GM19452 (cell line): ENCODE data around the gene PGLYRP1.

Experiments
- ATAC-seq: cut with Tn5 transposase; IDR thresholded peaks from one replicate; pipeline ENCODE4 v1.9.1; 2021; ENCODE audit not compliant: unreplicated experiment

PGLYRP1 gene

GRCh38 chr19:46006411-46006810, 16.4 kb downstream of the PGLYRP1 start:
- ATAC-seq, result no peak

- no peak for ATAC-seq
Measured at GRCh38 chr19:46002678-46003275, 20.1 kb downstream of the PGLYRP1 start.

GRCh38 chr19:46000491-46001246, 22.2 kb downstream of the PGLYRP1 start:
- no peak for ATAC-seq

- ATAC-seq, result no peak
Measured at GRCh38 chr19:45999653-46000121, 23.2 kb downstream of the PGLYRP1 start.

- ATAC-seq, result no peak
Measured at GRCh38 chr19:45998834-45999233, 24.0 kb downstream of the PGLYRP1 start.

GRCh38 chr19:45996933-45997332, 25.9 kb downstream of the PGLYRP1 start:
- no peak for ATAC-seq

GRCh38 chr19:45995715-45996385, 27.0 kb downstream of the PGLYRP1 start:
- ATAC-seq, result no peak

- ATAC-seq, result peak; percentile 94
Measured at GRCh38 chr19:45994998-45995714, 27.7 kb downstream of the PGLYRP1 start, which contains the start of gene CCDC61. Gene CCDC61, plus strand, starts transcription at chr19:45995467. Its CDS starts 7,552 bp downstream, at chr19:46003019.

GRCh38 chr19:45994456-45994997, 28.3 kb downstream of the PGLYRP1 start:
- ATAC-seq, result no peak

GRCh38 chr19:45990113-45990728, 32.6 kb downstream of the PGLYRP1 start:
- ATAC-seq, result no peak

- ATAC-seq, result no peak
Measured at GRCh38 chr19:45985321-45985720, 37.5 kb downstream of the PGLYRP1 start.

- ATAC-seq, result no peak
Measured at GRCh38 chr19:45981350-45981749, 41.5 kb downstream of the PGLYRP1 start.

GRCh38 chr19:45978156-45978555, 44.7 kb downstream of the PGLYRP1 start:
- no peak for ATAC-seq

- ATAC-seq, result no peak
Measured at GRCh38 chr19:45976178-45976577, 46.7 kb downstream of the PGLYRP1 start.

- ATAC-seq, result no peak
Measured at GRCh38 chr19:45975306-45976070, 47.4 kb downstream of the PGLYRP1 start.

- ATAC-seq, result no peak
Measured at GRCh38 chr19:45973553-45974338, 49.1 kb downstream of the PGLYRP1 start, which contains the start of gene NOVA2. Gene NOVA2, minus strand, starts transcription at chr19:45973865. Its CDS starts 514 bp downstream, at chr19:45973351.

GRCh38 chr19:45972947-45973540, 49.8 kb downstream of the PGLYRP1 start:
- ATAC-seq, result no peak
